DND-41 (cell line): Measurements from ENCODE around the gene RPL32.

Source experiments
- EZH2 ChIP-seq: IDR thresholded peaks from 3 replicates; pipeline ENCODE4 v1.6.1; 2012; ENCODE audit warnings: borderline replicate concordance, low read depth, mild to moderate bottlenecking, moderate library complexity, low read length, inconsistent platforms; ENCODE audit not compliant: severe bottlenecking
- TF ChIP-seq, protein P1 (sequence below): IDR thresholded peaks from 2 replicates; pipeline ENCODE4 v1.5.1; 2012; ENCODE audit warnings: borderline replicate concordance, low read length, moderate library complexity, mild to moderate bottlenecking; ENCODE audit not compliant: poor library complexity, severe bottlenecking; ENCODE audit errors: extremely low read depth

DNA sequence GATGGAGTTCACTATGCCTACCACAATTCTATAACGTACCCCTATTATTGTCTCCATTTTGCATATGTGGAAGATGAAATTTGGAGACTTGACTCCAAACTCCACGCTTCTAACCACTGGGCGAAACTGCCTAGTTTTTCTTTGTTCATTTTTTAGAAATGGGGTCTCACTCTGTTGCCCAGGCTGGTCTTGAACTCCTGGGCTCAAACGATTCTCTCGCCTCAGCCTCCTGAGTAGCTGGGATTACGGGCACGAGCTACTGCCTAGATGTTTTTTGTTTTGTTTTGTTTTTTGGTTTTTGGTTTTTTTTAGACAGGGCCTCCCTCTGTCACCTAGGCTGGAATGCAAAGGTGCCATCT, 584 bp upstream of the RPL32 start:
- TF ChIP-seq, protein P1, sequence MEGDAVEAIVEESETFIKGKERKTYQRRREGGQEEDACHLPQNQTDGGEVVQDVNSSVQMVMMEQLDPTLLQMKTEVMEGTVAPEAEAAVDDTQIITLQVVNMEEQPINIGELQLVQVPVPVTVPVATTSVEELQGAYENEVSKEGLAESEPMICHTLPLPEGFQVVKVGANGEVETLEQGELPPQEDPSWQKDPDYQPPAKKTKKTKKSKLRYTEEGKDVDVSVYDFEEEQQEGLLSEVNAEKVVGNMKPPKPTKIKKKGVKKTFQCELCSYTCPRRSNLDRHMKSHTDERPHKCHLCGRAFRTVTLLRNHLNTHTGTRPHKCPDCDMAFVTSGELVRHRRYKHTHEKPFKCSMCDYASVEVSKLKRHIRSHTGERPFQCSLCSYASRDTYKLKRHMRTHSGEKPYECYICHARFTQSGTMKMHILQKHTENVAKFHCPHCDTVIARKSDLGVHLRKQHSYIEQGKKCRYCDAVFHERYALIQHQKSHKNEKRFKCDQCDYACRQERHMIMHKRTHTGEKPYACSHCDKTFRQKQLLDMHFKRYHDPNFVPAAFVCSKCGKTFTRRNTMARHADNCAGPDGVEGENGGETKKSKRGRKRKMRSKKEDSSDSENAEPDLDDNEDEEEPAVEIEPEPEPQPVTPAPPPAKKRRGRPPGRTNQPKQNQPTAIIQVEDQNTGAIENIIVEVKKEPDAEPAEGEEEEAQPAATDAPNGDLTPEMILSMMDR: no peak
- TF ChIP-seq EZH2: no peak
